ENCODE data around the gene BMPER.

Gene BMPER

DNA sequence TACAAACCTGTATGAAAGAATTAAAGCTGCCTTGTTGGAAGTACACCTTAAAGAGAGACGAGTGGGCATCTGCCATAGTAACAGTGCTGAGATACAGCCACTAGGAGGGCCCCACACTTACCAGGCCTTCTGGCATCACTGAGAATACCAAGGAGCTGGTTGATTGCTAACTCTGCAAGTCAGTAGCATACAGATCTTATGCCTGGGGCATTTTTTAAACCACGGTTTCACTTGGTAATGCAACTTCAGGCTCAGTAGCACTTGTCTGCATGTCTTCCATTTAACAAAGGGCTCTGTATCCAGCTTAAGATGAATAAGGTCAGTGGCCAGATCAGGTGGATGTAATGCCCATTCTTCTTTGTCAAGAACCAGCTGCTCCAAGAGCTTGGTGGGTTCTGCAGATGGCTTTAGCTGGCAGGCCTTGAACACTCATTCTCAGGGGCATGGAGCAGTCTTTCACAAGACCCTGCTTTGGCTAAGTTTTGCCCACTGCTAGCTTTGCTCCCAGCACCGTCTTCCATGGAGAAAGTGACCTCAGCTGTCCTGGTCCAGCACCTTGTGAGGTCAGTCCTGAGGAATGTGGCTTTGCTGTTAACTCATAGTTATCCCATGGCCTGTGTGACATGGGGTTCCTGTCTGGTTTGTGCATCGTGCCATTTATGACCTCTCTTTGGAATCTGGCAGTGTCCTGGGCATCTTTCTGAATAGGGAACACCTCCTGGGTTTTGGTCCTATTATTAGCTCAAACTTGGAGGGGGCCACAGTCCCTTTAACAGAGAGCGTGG lies 68.1 kb downstream of the BMPER start:
- DNase-seq, result no peak

DNA sequence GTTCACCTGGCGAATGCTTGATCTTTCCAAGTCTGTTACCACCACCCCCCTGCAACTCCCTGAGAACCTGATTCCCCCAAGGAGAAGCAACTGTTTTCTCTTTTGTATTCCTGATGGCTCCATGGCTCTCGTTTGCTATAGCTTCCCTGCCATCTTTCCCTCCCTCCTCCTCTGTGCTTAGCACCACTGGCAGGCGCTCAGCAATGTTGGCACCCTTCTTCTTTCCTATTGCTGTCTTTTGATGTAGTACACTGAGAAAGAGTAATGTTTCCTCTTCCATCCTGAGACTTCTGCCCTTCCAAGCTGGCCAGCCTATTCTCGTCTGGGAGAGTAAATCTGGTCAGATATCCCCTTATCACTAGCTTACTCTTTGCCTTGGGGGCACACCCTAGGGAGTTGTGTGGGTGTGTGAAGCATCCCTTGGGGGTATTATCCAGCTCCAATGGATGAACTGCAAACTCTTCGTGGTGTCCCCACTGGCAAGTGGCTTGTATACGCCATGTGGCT lies 74.0 kb downstream of the BMPER start:
- no peak for DNase-seq

DNA sequence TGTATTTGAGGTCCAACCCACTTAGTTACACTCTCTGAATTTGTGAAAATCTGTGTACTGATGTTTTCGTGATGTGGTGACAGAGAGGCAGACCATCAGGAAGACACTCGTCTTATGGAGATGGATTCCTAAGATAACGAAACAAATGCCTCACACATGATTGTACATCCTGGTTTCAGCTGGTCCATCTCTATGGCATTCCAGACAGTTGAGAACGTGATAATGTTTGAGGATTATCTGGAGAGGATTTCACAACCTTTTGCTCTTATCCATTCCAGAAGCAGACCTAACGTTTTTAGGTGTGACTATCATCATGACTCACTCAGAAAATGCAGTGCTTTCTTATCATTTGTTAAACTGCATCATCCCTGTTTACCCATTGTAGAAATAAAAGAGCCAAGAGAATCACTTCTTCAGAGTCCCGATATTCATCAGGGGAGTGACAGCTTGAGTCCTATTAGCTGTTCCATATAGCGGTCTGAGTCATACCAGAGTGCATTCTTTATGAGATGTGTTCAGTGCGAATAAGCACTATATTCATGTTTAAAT lies 74.5 kb downstream of the BMPER start:
- DNase-seq, result no peak

DNA sequence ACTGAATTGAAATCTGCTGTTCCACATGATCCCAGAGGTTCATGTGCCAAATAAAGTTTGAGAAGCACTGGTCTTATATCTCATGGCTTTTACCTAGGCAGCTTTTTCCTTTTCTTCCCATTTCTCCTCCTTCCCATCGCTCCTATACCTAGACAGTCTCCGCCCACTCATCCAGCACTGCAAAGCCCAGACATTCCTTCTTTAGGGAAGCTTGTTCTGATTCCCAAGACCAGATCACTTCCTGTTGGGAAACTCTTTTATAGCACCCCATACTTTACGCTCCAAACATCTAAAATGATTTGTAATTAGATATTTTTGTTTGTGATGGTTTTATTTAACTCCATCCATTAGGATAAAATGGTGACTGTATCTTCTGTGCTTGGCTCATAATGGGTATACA lies 75.9 kb downstream of the BMPER start:
- no peak for DNase-seq

DNA sequence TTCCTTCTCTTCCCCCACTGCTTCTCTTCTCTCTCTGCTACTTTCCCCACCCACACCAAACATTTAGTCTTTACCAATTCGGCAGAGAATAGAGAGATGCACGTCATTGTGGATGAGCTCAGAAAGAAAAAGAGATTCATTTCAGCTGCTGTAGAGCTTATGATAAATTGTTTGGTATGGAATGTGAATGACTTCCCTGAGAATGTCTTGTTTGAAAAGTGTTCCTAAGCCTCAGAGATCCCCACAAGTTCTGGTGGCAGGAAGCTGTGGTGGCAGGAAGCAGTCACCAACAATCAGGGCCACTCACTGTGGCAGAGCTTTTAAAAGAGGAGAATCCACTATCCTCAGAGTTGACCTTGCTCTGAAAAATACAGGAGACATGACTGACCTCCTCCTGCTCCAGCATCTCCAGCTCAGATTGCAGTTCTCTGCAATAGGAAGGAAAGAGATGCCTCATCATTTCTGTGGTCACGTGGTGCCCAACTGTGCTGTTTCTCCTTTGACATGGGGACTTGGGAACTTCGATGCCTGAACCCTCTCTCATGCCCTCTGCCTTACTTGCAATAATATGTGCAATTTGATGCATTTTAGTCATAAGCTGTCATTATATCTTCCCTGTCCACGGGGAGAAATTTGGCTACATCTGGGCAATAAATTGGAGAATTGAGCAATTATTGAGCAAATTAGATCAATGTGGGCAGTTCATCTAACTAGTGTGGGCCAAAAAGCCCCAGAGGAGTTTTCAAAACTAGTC lies 76.5 kb downstream of the BMPER start:
- no peak for DNase-seq

DNA sequence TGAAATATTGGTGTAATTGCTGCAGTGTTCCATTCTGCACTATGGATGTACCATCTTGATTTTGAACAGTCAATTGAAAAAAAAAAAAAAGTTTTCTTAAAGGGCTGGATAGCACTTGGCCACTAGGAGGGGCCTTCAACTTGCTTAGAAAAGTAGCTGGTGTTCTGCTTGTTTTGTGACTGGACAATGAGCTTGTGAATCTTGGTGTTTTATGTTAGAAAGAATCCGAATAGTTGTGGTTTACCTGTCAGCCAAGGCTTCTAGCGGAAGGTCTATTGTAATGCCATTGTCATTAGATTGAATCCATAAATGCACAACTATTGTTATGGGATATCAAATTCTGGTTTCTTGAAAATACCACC lies 77.1 kb downstream of the BMPER start:
- DNase-seq, result no peak

DNA sequence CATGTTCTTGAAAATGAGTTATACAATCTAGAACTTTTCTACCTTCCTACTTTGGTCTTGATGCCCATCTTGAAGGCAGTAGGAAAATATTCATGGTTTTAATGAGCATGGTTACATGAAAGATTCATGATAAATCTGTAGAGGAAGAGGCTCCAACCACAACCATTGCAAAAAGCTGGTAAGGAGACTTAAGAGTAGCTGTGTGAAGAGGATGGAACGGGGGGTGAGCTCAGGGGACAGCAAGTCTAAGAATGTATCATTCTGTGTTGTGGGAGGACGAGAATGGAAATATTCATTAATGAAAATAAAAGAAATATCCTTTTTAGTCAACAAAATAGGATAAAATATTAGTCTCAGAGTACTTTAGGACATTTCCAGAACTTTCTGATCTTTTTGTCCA lies 81.1 kb downstream of the BMPER start:
- DNase-seq, result no peak

DNA sequence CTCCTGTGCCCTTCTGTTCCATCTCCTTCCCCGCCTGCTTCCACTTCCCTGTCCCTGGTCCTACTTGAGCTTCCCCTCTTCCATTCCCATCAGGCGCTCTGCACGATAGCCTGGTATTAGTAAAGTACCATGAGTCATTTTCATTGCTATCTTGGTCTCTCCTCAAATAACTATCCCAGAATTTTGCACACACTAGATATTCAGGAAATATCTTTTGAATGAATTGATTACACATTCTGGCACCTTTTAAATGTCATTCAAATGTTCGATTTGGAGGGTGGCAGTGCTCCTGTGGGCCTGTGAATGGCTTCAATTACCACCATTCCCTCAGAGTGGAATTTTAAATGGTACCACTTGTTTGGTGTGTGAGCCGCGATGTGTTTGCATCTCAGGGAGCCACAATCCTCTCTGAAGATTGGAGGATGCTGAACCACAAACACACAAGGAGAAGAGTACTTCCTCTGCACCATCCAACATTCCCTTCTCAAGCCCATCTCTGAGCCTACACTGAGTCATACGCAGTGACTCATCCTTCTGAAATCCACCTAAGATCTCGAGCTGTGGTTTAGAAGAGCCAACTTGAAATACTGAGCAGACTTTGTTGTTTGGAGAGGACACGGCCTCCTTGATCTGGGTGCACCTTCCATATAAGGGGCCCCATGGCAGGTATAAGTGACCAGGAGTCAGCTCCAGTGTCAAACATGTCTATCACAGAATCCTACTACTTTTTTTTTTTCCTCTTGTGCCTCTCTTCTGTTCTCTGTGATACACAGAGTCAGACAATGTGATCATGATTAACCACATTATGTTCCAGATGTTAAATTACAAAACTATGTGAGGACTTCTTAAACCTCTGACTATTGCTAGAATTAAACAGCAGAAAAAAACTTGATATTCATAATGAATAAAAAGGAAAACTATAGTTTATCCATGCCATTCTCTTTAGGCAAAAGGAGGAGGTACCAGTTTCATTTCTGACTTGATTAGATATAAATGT lies 81.9 kb downstream of the BMPER start:
- no peak for DNase-seq

DNA sequence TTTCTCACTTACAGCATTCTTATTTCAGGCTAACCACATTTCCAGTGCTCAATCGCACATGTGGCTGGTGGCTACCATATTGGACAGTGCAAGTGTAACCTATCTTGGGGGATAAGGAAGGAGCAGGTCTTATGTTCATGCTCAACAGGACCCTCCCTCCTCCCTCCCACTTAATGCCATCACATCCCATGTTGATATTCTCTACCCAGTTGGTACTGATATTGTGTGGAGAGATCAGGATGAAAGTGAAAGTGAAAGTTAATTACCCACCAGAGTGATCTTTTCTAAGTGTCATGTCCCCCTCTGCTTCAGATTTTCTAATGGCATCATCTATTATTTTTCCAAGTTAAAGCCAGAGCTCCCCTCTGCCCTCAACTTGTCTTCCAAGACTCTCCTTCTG lies 91.6 kb downstream of the BMPER start:
- no peak for DNase-seq

DNA sequence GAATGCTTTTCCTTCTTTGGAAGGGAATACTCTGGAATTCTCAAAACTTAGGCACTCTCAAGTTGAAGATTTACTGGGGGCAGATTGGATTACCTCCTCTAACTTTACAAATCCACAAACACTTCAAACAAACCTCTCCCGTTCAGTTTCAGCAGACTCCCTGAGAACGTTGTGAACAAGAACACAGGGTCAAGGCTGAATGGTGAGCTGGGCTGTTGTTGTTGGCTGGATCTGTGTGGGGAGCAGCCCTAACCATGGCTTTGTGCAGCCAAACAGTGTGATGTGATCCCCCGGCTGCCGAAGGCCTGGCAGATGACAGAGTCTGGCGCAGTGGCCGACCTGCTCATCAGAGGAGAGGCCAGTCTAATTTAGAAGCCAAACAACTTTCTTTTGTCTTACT lies 93.1 kb downstream of the BMPER start:
- DNase-seq, result no peak

DNA sequence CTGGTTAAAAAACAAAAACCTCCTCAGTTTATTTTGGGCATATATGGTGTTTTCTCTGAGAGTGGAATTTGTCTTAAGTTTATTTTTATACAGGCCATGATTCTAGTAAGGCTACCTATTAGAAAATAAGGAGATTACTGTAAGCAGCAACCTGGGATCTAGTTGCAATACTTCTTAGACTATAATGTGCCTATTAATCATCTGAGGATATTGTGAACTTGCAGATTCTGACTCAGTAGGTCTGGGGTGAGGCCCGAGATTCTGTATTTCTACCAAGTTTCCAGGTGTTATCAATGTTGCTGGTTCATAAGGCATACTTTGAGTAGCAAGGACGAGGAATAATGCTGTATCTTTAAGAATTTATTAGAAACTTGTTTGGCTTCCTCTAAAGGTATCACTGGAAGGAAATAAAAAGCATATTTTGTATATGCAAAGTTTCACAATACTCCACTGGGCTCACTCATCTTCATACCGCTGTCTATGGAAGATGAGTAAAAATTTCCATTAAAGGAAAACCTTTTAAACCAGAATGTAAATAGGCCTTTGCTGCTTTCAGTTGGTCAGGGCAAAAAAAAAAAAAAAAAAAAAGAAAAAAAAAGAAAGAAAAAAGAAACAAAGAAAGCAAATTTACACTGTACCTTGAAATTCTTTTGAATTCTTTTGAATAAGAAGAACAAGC lies 105.8 kb downstream of the BMPER start:
- DNase-seq, result no peak

DNA sequence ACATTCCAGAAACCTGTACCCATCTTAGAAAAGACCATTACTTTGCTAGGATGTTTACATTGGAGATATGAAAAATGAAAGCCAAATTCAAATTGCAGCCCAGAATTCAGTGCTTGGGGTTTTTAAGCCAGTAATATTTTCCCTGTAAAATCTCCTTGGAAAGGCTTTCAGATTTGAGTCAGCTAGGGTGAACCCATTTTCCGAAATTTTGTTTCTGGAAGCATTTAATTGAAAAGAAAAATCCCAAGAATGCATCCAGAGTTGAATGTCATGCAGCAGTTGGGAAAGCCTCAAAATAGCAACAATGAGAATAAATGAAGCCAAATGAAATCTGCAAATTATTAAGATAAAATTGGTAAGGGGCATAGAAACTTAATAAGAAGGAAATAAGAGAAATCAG lies 106.4 kb downstream of the BMPER start:
- no peak for DNase-seq

DNA sequence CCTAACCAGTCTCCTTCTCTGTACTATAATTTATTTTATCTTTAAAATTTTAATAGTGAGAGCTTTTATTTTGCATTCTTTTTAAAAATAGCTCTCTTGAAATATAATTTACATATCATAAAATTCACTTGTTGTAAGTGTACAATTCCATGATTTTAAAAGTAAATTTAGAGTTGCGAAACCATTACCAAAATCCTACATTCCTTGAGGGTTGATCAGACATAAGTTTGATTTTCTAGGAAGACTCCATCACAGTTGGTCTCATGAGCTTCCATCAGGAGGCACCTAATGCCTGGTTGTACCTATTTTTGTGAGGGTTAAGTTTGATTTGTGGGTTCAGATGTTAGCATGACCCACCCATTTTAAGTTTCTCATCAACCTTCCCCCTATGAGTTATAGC lies 108.1 kb downstream of the BMPER start:
- no peak for DNase-seq

DNA sequence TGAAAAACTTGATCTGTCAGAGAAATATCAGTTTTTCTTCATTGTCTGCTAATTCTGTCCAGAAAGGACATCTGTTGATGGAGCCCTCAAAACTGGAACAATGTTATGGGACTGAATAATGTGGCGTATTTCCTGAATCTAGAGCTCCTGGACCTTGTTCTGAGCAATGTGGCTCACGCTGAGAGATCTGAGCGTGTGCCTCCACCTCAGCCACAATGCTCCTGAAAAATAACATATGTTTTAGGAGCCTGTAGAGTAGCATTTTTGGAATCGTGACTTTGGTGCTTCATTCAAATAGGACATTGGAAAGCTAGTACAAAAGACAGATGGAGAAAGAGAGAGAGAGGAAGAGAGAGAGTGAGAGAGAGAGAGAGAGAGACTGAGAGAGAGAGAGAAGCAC lies 110.3 kb downstream of the BMPER start:
- no peak for DNase-seq

DNA sequence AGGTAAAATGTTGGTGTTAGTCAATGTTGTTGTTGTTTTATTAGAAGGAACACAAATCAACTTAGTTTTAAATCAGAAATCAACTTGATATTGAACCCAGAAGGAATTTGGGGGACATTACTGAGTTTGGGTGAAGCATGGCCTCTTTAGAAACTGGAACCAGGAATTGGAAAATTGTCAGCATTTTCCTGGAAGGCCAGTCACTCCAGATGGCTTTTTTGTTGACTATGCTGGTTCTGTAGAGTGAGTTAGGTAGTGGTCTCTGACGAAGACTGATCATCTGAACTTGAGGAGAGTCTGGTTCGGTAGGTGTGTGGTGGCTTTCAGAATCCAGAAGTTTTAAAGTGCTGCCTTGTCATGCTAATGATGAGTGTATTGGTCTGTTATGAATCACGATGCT lies 111.5 kb downstream of the BMPER start:
- DNase-seq, result no peak

DNA sequence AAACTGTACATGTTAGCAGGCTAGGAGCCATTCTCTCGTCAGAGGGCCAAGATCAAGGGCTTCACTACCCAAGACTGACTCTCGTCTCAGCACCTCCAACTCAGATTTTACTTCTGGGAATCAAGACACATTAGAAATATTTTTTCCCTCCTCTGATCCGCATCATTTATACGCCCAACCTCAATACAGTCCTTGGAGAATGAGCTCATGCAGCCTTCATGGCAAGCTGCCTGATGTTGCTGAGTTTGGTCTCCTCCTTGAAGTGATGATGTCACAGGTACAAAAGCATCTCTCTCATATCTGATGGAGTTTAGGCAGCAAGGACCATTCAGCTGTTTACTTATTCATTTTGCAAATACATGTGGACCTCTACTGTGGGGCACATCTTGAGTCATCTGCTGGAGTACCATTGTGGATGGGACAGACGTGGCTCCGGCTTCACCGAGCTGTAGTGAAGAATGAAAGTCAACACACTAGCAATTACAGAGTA lies 114.0 kb downstream of the BMPER start:
- no peak for DNase-seq

DNA sequence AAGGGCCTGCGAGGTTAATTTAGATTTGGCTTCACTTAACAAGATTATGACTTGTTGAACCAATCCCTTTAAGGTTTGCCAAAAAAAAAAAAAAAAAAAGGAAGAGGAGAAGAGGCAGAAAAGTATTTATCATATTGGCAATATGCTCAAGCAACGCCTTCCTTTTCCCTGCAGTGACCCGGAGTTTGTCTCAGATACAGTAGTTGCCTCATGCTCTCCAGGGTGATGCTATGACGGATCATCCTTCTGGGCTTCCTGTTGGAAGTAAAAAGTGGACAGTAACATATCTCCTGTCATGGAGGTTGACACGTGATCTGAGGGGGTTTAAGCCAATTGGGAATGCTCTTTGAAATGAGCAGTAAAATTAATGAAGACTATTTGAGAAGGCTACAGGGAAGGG lies 117.3 kb downstream of the BMPER start:
- no peak for DNase-seq

DNA sequence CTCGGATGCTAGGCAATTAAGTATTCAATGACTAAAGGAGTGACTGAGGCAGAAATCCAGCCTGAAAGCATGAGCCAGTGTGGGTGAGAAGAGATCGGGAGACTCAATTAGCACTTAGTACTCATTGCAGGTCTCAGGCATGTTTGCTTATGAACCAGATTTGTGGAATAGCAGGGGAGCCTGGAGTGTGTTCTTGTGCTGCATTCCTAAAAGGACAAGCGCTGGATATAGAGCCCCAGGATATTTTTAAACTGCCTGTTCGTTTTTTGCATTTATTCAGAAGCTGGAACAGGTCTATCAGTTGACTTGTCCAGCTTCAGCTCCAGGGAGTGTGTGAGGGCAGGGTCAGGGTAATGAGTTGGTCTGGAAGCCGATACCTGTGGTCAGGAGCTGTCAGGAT lies 120.3 kb downstream of the BMPER start:
- DNase-seq, result no peak

DNA sequence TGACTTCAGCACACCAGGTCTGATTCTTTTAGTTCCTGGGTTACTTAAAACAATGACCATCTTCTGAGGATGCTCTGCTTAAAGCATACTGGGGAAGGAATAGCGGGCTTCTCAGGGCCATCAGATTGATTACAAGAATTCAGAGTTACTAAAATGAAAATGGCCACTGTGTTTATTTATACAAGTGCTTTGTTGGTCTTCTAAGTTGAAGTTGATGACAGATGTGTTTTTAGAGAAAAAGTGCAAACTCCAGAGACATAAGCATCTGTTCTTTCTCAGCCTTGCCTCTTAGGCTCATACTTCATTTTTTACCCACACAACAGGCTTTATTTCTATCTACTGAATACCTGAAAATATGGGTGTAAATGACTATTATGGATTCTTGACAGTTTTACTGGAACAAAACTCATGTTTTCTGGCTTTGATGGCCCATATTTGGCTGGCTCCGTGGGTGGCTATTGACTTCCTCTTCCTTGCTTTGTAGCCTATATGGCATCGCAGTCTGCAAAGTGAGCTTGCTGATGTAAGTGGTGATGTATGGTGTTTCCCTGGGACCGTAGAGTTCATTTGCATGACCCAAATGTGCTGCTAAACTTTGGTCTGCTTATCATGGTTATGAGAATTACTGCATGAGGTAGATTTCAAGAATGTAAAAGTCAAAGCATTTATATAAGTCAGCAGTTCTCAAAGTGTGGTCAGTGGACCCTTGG lies 121.3 kb downstream of the BMPER start:
- no peak for DNase-seq

DNA sequence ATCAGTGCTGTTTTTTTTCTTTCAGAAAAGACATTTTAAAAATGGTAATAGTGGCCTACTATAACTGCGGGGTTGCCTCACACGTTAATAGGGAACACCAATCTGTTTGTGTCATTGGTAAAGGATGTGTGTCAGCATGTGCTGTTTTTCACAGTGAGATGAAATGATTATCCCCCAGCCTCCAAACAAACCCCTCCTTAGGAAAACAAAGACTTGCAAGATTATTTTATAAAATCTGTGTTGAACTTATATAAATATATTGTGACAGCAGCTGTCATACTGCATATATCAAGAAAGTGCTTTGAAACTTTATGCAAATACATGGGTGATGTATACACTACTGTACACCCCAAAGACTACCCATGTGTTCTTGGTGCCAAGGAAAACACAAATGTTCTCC lies 125.8 kb downstream of the BMPER start:
- DNase-seq, result no peak

DNA sequence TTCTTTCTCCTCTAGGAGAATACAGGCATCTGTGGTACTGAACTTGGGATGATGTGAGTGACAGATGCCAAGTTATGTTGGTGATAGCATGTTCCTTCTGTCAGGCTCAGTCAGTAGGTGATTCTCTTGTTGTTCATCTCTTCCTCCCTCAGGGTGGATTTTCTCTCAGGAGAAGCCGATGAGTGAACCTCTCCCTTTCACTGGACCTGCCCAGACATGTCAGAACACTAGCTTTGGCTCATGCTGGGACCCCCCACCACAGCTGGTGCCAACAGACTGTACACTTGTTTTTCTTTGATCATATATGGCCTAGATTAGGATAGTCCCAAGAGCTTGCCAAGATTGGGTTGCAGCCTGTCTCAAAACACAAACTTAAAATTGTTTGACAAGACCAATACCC lies 129.4 kb downstream of the BMPER start:
- peak; percentile 9 to 42 for DNase-seq
